Upper lobe of right lung (tissue), 1 donor: ENCODE results near the gene PCBP1. TPM values are rescaled to one million over a fixed set of nuclear protein-coding genes. Genes with fewer than 3 reads are reported as not detected.

Experiments
- ATAC-seq: fragments of 200-7000 bp; cut with Tn5 transposase; one replicate; pipeline ENCODE4 v1.9.1; 2020; ENCODE audit warnings: mild to moderate bottlenecking, moderate library complexity
- DNase-seq: peaks from one replicate; pipeline ENCODE4 v3.0.0-alpha.2; 2020
- H3K27ac ChIP-seq: fragments of 200-600 bp; one replicate; pipeline ENCODE4 v1.8.0; 2022
- H3K27me3 ChIP-seq: fragments of 200-600 bp; one replicate; pipeline ENCODE4 v1.8.0; 2022; ENCODE audit warnings: mild to moderate bottlenecking
- H3K36me3 ChIP-seq: fragments of 200-600 bp; one replicate; pipeline ENCODE4 v1.8.0; 2022
- H3K4me1 ChIP-seq: fragments of 200-600 bp; one replicate; pipeline ENCODE4 v1.8.0; 2022
- H3K4me3 ChIP-seq: fragments of 200-600 bp; one replicate; pipeline ENCODE4 v1.8.0; 2022; ENCODE audit warnings: mild to moderate bottlenecking
- H3K9me3 ChIP-seq: fragments of 200-600 bp; one replicate; pipeline ENCODE4 v1.8.0; 2022
- intact Hi-C: fragments of 100-400 bp; cut with DNase I; formaldehyde crosslinking; loops from one replicate; pipeline ENCODE4 v1.11.0; 2022
- long read RNA-seq: library from polyadenylated mRNA; unstranded; transcript quantifications from one replicate; pipeline ENCODE4 v2.0.0, GENCODE V29; 2021
- total RNA-seq: library from RNA; stranded (reverse); fragmentation: NEBNext Ultra II Directional; extraction: Animal tissue kit (Norgen Biotek cat#: 25700); gene quantifications from one replicate; pipeline ENCODE4 v1.2.1, GENCODE V29; 2021
- TF ChIP-seq, protein P1 (sequence below): fragments of 200-600 bp; IDR thresholded peaks from one replicate; pipeline ENCODE4 v1.8.0; 2022; ENCODE audit warnings: antibody characterized with exemption
- donor health status: DM: no; HTN: yes; CAD: no; lungs with severe emphysema.

Gene PCBP1
- total RNA-seq = 337 TPM
- long read RNA-seq, transcript PCBP1-201 (1 exons, 1,750 nt) = major isoform, 584 of 585 reads
- long read RNA-seq, partial matches to known transcripts = 0 of 585 reads
- long read RNA-seq, other reads (novel, unspliced or antisense) = 1 of 585 reads

DNA sequence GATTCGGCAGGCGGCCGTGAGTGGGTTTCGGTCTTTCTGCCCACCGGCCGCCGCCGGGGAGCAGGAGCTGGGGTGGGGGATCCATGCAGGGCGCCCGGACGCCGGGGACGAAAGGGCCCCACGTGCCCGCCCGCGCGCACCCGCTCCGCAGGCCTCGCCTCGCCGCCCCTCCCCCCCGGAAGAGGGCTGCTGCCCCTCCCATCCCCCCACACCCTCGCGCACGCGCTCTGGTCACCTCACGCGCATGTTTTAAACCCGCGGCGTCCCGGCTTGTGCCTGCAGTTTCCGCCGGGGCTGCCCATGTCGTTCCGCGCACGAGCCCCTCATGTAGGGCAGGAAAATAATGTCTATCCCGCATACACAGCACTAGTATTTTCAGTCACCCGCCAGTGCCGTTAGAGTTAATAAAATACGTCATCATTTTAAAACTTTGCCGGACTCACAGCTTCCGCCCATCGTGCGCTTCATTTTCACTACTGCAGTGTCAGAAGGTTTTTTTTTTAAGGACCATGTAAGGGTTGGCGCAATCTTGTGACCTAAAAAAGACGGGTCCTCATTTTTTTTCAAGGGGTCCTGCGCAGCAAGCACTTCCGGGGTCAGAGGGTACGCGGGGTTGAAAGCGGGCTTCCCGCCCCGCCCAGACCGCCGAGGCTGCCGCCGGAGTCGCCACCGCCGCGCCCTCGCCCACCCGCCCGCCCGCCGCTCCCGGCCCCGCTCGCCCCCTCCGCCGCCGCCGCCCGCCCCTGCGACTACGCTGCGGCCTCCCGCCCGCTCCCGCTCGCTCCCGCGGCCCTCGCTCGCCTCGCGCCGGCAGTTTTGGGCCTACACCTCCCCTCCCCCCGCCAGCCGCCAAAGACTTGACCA lies at the start of gene PCBP1:
Gene PCBP1 (plus strand): TSS at position 640 of the 864 bp plus-strand sequence. CDS start 267 bp downstream, outside the sequence.
- DNase-seq = peak; percentile 98
- Histone ChIP-seq H3K36me3 (peaks cover 23% of the 10 kb centered on the region), H3K4me3 (peak within 1 kb of the TSS; percentile 94), H3K27me3 (no peaks in the 10 kb centered on the region), H3K27ac (peak within 1 kb of the TSS; percentile 100), H3K4me1 (peaks cover 36% of the 10 kb centered on the region), H3K9me3 (no peaks in the 10 kb centered on the region)
- peak; percentile 90 for ATAC-seq
- TF ChIP-seq, protein P1, sequence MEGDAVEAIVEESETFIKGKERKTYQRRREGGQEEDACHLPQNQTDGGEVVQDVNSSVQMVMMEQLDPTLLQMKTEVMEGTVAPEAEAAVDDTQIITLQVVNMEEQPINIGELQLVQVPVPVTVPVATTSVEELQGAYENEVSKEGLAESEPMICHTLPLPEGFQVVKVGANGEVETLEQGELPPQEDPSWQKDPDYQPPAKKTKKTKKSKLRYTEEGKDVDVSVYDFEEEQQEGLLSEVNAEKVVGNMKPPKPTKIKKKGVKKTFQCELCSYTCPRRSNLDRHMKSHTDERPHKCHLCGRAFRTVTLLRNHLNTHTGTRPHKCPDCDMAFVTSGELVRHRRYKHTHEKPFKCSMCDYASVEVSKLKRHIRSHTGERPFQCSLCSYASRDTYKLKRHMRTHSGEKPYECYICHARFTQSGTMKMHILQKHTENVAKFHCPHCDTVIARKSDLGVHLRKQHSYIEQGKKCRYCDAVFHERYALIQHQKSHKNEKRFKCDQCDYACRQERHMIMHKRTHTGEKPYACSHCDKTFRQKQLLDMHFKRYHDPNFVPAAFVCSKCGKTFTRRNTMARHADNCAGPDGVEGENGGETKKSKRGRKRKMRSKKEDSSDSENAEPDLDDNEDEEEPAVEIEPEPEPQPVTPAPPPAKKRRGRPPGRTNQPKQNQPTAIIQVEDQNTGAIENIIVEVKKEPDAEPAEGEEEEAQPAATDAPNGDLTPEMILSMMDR = no peak
- intact Hi-C loops = loop anchor here (5.0 kb wide), 1 partner anchor 45 kb away; no protein-coding TSS in a partner anchor

DNA sequence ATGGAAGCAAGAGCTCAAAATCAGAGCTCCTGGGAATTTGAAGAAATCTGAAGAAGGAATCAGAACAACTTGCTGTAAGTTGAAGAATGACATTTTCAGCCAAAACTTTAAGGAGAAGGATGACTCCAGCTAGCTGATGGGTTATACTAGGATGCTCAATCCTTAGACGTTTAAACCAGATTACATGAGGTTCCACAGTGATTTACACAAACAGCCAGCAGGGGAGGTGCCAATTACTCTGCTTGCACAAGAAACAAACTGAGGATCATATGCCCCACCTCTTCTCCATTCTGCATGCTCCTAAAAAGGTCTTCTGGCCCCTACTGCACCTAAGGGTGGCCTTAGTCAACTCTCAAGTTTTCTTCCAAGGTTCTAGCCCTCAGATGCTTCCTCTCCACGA lies 47.9 kb upstream of the PCBP1 start:
- Histone ChIP-seq H3K27me3 (no peaks in the 10 kb centered on the region), H3K9me3 (no peaks in the 10 kb centered on the region), H3K27ac (no peak overlapping the region), H3K4me1 (peaks cover 15% of the 10 kb centered on the region), H3K36me3 (no peaks in the 10 kb centered on the region), H3K4me3 (no peak overlapping the region)
- no peak for DNase-seq
- ATAC-seq = peak; percentile 7
- TF ChIP-seq, protein P1 = no peak
- intact Hi-C loops = no loop called here

DNA sequence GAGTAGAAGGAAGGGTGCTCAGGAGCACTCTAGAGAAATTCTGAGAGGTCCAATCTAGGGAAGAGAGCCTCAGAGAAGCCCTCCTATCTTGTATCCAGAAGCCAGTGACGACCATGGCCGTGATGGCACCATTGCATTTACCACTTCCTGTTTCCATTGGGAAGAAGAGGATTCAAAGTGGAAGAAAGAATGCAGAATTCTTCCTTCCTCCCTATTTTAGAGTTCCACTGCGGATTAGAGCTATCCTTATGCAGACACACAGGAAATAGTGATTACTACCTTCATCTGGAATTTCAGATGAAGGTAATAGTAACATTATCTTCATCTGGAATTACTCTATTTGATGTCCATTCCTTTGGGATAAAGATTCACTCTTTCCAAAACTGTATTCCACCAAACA lies 45.6 kb upstream of the PCBP1 start:
- TF ChIP-seq, protein P1 = no peak
- H3K27me3 ChIP-seq = no peaks in the 10 kb centered on the region
- H3K4me3 ChIP-seq = no peak overlapping the region
- H3K9me3 ChIP-seq = no peaks in the 10 kb centered on the region
- peaks cover 7% of the 10 kb centered on the region for H3K36me3 ChIP-seq
- no peak for DNase-seq
- no peak overlapping the region for H3K27ac ChIP-seq
- intact Hi-C loops = no loop called here
- H3K4me1 ChIP-seq = peaks cover 14% of the 10 kb centered on the region
- no peak for ATAC-seq

DNA sequence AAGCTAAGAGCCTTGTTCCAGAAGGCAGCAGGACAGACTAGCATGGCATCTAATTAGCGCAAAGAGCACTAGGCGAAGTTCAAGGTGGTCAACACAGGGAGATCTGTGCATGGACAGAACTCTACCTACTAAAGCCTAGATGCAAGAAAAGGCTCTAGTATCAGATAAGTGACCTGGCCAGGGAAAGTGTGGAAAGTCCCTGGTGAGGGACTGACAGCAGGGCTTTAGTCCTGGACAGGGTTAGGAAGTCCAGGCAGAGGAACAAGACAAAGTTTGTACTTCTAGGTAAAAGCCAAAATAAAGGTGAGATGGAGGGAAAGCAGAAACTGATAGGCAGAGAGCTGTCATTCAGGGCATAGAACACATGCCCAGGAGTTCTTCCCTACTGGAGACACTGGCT lies 45.0 kb upstream of the PCBP1 start:
- TF ChIP-seq, protein P1 = no peak
- H3K4me3 ChIP-seq = no peak overlapping the region
- peaks cover 14% of the 10 kb centered on the region for H3K4me1 ChIP-seq
- H3K27ac ChIP-seq = no peak overlapping the region
- H3K9me3 ChIP-seq = no peaks in the 10 kb centered on the region
- no peaks in the 10 kb centered on the region for H3K27me3 ChIP-seq
- ATAC-seq = no peak
- no peak for DNase-seq
- peaks cover 7% of the 10 kb centered on the region for H3K36me3 ChIP-seq
- intact Hi-C loops = no loop called here

DNA sequence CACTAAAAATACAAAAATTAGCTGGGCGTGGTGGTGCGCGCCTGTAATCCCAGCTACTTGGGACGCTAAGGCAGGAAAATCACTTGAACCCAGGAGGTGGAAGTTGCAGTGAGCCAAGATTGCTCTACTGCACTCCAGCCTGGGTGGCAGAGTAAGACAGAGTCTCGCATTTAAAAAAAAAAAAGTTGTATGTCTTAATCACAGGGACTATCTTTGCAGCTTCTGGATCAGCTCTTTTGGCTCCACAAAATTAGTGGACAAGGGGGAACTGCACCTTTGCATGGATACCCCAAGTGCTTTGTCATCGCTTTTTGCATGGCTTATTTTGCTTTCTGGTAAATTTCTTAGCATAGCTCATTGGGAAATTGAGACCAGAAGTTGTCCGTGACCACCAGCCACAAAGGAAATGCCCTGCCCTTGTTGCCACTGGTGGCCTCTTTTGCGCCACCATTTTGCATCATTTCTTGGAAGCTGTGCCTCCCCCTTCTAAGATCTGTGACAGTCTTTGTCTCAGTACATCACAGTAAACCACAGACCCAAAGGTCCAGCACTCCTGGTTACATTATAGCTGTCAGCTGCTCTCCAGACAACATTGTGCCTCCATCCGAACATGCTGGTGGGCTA lies 43.9 kb upstream of the PCBP1 start:
- intact Hi-C loops = no loop called here
- DNase-seq (peak; percentile 68), ATAC-seq (peak; percentile 88)
- H3K36me3 ChIP-seq = peaks cover 9% of the 10 kb centered on the region
- H3K27ac ChIP-seq = peak overlapping the region; percentile 33
- H3K4me1 ChIP-seq = peaks cover 14% of the 10 kb centered on the region
- TF ChIP-seq, protein P1 = no peak
- H3K4me3 ChIP-seq = no peak overlapping the region
- no peaks in the 10 kb centered on the region for H3K27me3 ChIP-seq
- no peaks in the 10 kb centered on the region for H3K9me3 ChIP-seq
